HUES6 (cell line): ENCODE data around the gene TMEM237.

Experiments
- H3K27ac ChIP-seq: 2 replicates; pipeline ENCODE4 v1.7.0; 2013; ENCODE audit warnings: low read depth, mild to moderate bottlenecking, low read length, inconsistent platforms
- H3K27me3 ChIP-seq: 2 replicates; pipeline ENCODE4 v1.6.1; 2013; ENCODE audit warnings: low read length; ENCODE audit not compliant: control insufficient read depth, insufficient read depth
- H3K36me3 ChIP-seq: 2 replicates; pipeline ENCODE4 v1.6.1; 2013; ENCODE audit warnings: low read length; ENCODE audit not compliant: control insufficient read depth, insufficient read depth
- H3K4me1 ChIP-seq: 2 replicates; pipeline ENCODE4 v1.6.1; 2013; ENCODE audit warnings: low read length; ENCODE audit not compliant: control insufficient read depth, insufficient read depth
- H3K4me3 ChIP-seq: 2 replicates; pipeline ENCODE4 v1.5.1; 2013; ENCODE audit warnings: low read depth, low read length
- H3K9ac ChIP-seq: one replicate; pipeline ENCODE4 v1.6.1; 2013; ENCODE audit warnings: mild to moderate bottlenecking, low read length
- H3K9me3 ChIP-seq: 2 replicates; pipeline ENCODE4 v1.6.1; 2013; ENCODE audit warnings: low read depth, low read length; ENCODE audit not compliant: control insufficient read depth, insufficient read depth

Gene TMEM237

DNA sequence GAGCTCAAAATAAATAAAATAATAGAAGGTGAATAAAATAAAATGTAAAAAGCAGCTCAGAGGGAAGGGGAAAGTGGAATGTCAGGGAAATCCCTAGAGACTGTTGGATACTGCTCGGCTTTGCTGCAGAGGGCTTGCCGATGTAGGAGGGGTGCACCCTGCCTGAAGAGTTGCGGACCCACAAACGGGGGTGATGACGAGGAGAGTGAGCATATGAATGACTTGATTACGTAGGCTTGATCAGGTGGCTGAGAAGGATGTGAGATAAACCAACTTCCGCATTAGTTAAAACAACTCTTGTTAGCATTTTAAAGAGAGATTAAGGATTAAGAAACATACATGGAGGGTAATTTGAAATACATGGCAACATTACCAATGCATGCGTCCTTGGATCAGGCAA, 21.0 kb upstream of the TMEM237 start:
- Histone ChIP-seq H3K27ac (no peak overlapping the region), H3K9me3 (no peaks in the 10 kb centered on the region), H3K4me1 (0 out of 2 replicates have a peak, but pooled peaks cover 2% of the 10 kb centered on the region), H3K27me3 (no peaks in the 10 kb centered on the region), H3K36me3 (no peaks in the 10 kb centered on the region), H3K4me3 (no peak overlapping the region), H3K9ac (no peak overlapping the region)

DNA sequence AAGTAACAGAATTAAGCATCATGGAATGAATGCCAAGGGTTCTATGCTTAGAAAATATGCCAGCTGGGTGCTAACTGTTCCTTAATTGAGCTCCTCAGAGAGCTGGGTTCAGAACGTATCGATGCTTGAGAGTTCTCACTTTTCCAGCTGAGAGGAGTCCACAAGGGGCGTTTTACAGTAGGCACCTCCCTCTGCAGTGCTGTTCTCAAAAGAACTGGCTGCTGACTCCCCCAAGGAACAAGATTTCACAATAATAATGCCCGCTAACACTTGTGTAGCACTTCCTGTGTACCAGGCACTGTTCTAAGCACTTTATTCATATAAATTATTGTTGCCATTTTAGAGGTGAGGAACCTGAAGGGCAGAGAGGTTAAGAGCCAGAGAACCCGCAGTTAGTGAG, 18.1 kb upstream of the TMEM237 start:
- Histone ChIP-seq H3K4me1 (peaks cover 7% of the 10 kb centered on the region; the same call in 1 of the 2 replicates), H3K36me3 (no peaks in the 10 kb centered on the region), H3K9me3 (no peaks in the 10 kb centered on the region), H3K27ac (no peak overlapping the region), H3K4me3 (no peak overlapping the region), H3K9ac (no peak overlapping the region), H3K27me3 (no peaks in the 10 kb centered on the region)

DNA sequence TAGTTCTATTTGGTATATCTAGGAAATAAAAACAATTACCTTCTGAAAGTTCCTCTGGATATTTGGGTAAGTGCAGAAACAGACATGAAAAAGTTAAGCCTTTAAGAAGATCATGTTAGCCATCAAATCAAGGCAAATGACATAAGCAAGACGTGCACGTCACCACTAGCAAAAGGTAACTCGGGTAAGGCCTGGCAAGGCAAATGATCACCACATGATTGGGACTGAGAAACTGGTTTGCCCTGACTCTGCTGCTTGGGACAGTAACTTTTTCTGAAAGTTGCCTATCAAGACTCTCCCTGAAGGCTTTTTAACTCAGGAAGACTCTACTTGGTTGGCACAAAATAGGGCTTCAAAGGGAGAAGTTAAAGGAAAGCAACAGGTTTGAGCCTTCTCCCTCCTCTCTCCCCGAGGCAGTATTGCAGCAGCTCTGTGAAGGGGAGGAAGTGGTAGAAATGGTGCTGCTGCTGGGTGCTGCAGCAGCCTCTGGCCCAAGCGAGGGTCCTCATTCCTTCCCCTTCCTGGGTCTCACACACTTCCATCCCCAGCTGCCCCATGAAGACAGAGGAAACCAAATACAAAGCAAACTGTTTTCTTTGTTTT, 17.1 kb upstream of the TMEM237 start:
- H3K9me3 ChIP-seq: no peaks in the 10 kb centered on the region
- peaks cover 7% of the 10 kb centered on the region; the same call in 1 of the 2 replicates for H3K4me1 ChIP-seq
- no peaks in the 10 kb centered on the region for H3K36me3 ChIP-seq
- H3K4me3 ChIP-seq: no peak overlapping the region
- H3K9ac ChIP-seq: no peak overlapping the region
- H3K27ac ChIP-seq: no peak overlapping the region
- H3K27me3 ChIP-seq: no peaks in the 10 kb centered on the region

DNA sequence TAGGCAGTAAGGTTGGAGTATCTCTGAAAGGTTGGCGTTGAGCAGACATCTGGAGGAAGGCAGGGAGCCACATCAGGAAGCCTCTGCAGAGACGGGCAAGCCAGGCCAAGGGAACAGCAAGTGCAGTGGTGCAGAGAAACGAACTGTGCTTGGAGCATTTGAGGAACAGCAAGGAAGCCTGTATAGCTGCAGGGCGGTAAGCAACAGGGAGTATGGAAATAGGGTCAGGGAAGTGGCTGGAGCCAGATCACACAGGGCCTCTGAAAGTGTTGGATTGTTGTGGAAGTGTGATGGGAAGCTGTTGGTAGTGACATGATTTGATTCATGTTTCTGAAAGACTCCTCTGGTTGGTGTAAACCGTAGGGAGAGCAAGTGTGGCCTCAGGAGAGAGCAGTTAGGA, 13.4 kb upstream of the TMEM237 start:
- no peak overlapping the region for H3K9ac ChIP-seq
- no peaks in the 10 kb centered on the region for H3K36me3 ChIP-seq
- no peaks in the 10 kb centered on the region for H3K27me3 ChIP-seq
- no peaks in the 10 kb centered on the region for H3K9me3 ChIP-seq
- H3K27ac ChIP-seq: no peak overlapping the region
- peaks cover 7% of the 10 kb centered on the region; the same call in 1 of the 2 replicates for H3K4me1 ChIP-seq
- H3K4me3 ChIP-seq: no peak overlapping the region

DNA sequence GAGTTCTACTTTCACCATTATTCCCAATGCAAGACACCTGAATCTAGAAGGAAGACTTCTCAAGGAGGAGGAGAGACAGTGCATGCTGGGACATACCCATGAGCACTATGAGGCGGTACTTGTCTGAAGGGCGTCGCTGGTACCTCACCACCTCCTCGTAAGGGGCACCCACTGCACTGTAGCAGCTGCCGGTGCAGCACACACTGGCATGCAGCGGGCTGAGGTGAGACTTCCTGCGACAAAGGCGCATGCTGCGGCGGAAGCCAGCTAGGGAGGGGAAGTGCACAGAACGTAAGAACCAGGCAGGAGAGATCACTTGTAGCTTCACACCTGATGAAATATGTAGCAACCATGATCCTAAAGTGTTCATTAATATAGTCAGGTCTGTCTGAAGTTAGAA, 12.8 kb upstream of the TMEM237 start:
- Histone ChIP-seq H3K4me1 (peaks cover 7% of the 10 kb centered on the region; the same call in 1 of the 2 replicates), H3K27ac (no peak overlapping the region), H3K4me3 (no peak overlapping the region), H3K36me3 (no peaks in the 10 kb centered on the region), H3K9ac (no peak overlapping the region), H3K9me3 (no peaks in the 10 kb centered on the region), H3K27me3 (no peaks in the 10 kb centered on the region)

DNA sequence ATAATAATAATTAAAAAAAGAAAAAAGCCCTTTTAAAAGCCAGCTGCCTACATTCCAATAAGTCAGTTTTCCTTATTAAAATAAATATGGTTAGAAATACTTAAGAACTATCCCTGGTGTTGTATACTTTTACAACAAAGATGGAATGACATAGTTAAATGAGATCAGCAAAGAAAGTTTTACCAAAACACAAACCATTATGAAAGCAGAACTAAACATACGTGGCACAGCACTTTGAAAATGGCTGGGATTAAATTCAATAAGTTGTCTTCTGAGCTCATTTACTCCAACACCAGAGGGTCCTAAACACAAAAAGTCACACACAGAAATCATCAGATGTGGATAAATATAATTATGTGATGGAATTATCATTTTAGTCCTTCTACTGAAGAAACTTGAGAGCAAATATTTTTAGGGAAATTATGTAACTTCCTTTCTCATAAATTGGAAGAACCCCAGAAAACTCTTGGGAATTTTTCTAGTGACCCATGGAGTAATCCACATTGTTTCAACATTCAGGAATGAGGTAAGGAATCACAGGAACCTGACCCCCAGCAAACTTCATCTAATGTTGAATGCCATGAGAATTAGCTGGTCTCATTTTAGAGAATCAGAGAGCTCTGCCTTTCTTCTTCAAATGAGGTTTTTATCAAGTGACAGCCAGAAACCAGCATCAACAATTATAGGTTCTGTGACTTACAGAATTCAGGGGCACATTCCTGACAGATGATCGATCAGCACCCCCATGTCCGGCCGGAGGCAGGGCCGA, 11.5 kb upstream of the TMEM237 start:
- no peaks in the 10 kb centered on the region for H3K36me3 ChIP-seq
- no peak overlapping the region for H3K4me3 ChIP-seq
- peaks cover 5% of the 10 kb centered on the region; the same call in 1 of the 2 replicates for H3K4me1 ChIP-seq
- no peaks in the 10 kb centered on the region for H3K27me3 ChIP-seq
- no peak overlapping the region for H3K9ac ChIP-seq
- H3K27ac ChIP-seq: no peak overlapping the region
- no peaks in the 10 kb centered on the region for H3K9me3 ChIP-seq

DNA sequence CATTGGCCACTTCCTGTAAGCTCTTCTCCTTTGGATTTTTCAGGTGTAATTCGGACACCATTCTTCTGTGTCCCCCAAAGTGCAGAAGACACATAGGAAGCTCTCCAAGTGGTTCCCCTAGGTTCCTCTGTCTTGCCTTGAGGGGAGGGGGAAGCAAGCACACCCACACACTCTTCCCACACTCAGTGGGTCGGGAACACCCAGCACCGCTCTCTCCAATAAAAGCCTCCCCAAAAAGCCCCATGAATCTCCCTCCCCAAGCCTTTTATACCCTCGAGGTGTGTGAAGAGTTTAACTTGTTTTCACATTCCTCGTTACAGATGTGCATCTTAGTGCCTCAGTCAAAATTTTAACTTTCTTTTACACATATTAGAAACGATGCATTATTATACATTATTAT, 9.9 kb upstream of the TMEM237 start:
- H3K9ac ChIP-seq: no peak overlapping the region
- no peak overlapping the region for H3K27ac ChIP-seq
- H3K4me3 ChIP-seq: no peak overlapping the region
- peaks cover 5% of the 10 kb centered on the region; the same call in 1 of the 2 replicates for H3K4me1 ChIP-seq
- no peaks in the 10 kb centered on the region for H3K36me3 ChIP-seq
- no peaks in the 10 kb centered on the region for H3K27me3 ChIP-seq
- H3K9me3 ChIP-seq: no peaks in the 10 kb centered on the region

DNA sequence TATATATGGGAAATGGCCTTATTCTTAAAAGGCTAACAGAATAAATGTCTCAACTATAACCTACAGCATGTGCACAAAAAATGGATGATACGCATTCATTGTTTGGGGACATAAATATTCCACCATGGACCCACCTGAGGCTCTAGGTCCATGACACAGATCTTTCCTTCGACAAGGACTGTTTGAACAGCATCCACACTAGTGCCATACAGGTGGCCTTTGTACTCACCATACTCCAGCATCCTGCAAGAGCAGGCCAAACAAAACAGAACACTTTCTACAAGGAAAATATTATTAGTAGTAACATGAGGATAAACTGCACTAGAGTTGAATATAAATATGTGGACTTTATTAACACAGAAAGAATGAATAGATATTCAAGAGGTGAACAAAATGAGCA, 6.1 kb upstream of the TMEM237 start:
- Histone ChIP-seq H3K4me1 (no peaks in the 10 kb centered on the region), H3K36me3 (no peaks in the 10 kb centered on the region), H3K27me3 (no peaks in the 10 kb centered on the region), H3K4me3 (no peak overlapping the region), H3K9ac (no peak overlapping the region), H3K9me3 (no peaks in the 10 kb centered on the region), H3K27ac (no peak overlapping the region)

DNA sequence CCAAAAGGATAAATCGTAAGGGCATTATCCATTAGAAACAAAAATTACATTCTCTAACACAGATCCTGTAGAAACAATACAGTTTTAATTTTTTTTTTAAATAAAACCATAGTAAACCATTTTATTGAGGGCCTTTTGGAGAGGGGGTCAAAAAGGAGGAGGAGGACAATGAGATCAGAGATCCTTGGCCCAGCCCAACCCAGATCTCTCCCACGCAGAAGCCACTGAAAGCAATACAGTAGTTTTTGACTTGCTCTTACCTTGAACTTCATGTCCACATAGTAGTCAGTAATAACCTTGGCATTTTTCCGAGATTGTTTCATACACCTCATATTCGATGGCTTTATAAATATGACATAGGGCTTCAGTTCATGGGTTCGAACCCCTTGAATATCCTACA, 4.1 kb upstream of the TMEM237 start:
- H3K9me3 ChIP-seq: no peaks in the 10 kb centered on the region
- no peak overlapping the region for H3K27ac ChIP-seq
- no peak overlapping the region for H3K9ac ChIP-seq
- H3K36me3 ChIP-seq: no peaks in the 10 kb centered on the region
- H3K4me1 ChIP-seq: peaks cover 7% of the 10 kb centered on the region
- H3K4me3 ChIP-seq: no peak overlapping the region
- no peaks in the 10 kb centered on the region for H3K27me3 ChIP-seq

DNA sequence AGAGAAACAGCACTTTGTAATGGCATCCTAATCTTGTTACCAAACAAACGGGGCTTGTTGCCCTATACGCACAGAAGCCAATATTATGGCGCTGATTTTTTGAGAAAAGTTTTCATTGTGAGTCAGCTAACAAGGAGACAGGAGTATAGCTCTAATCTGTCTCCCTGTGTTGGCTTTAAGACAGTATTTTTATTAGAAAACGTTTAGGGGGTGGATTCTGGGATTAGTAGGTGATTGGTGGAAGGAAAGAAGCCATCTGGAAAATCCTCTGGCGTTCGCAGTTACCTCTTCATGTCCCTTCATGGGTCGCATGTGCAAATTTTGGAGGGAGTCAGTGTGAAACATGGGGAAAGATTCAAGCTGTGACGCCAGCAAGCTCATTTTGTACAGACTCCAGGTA, 698 bp upstream of the TMEM237 start:
- Histone ChIP-seq H3K36me3 (peaks cover 3% of the 10 kb centered on the region), H3K27ac (no peak overlapping the region), H3K4me1 (peaks cover 7% of the 10 kb centered on the region), H3K9ac (no peak overlapping the region), H3K9me3 (no peaks in the 10 kb centered on the region), H3K27me3 (no peaks in the 10 kb centered on the region), H3K4me3 (peak overlapping the region; percentile 93; the same call in 1 of the 2 replicates)

DNA sequence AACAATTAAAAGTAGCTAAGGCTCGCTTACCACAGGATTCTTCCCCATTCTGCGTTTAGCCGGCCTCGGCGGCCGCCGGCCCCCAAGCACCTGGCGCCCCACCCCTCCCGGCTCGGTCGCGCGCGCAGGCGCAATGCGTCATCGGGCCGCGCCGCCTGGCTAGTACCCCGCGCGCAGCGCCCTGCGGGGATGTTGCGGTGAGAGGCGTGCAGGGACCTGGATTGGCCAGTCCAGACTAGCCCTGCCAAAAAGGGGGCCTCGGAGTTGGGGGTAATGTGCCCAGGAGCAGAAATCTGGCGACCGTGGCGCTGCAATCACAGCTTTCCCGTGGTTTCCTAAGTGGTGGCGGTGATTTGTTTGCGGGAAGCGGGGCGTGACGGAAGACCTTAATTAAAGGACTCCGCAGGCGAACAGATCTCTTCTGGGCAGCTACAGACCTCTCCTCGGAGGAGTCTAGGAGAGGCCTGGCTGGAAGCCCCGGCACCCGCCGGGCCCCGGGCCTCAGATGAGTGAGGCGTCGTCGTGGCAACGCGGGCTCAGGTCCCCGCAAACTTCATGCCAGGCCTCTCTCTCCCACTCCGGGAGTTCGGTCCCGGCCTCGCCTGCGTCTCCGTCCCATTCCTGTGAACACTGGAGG, 606 bp downstream of the TMEM237 start:
- Histone ChIP-seq H3K27me3 (no peaks in the 10 kb centered on the region), H3K4me1 (peaks cover 7% of the 10 kb centered on the region), H3K27ac (peak overlapping the region; percentile 71; the same call in 1 of the 2 replicates), H3K36me3 (peaks cover 16% of the 10 kb centered on the region), H3K9ac (peak overlapping the region; percentile 92), H3K9me3 (no peaks in the 10 kb centered on the region), H3K4me3 (peak overlapping the region; percentile 93)
